Large intestine (tissue), 3 donors: ENCODE data around the gene SPPL3. TPM values are rescaled to one million over a fixed set of nuclear protein-coding genes. Genes with fewer than 3 reads are reported as not detected.
A peak's percentile ranks its signal among the peaks of the same experiment; 100 is the strongest.

Experiments
- DNase-seq, 2 donors: peaks; one replicate each; pipeline versions ENCODE4 v3.0.0 to v3.0.0-alpha.2; 2013
- H3K27ac ChIP-seq: one replicate; pipeline ENCODE4 v1.5.1; 2013; ENCODE audit warnings: low read length
- H3K27me3 ChIP-seq: 2 replicates; pipeline ENCODE4 v1.6.1; 2013; ENCODE audit warnings: low read length; ENCODE audit not compliant: control insufficient read depth, insufficient read depth
- H3K36me3 ChIP-seq: 2 replicates; pipeline ENCODE4 v1.6.1; 2013; ENCODE audit warnings: low read length; ENCODE audit not compliant: control insufficient read depth, insufficient read depth
- H3K4me1 ChIP-seq: one replicate; pipeline ENCODE4 v1.6.1; 2013; ENCODE audit warnings: low read length; ENCODE audit not compliant: control insufficient read depth, insufficient read depth
- H3K4me3 ChIP-seq: one replicate; pipeline ENCODE4 v1.5.1; 2013; ENCODE audit warnings: low read length
- H3K9me3 ChIP-seq: one replicate; pipeline ENCODE4 v1.6.1; 2013; ENCODE audit warnings: mild to moderate bottlenecking, low read depth, low read length, moderate library complexity; ENCODE audit not compliant: control insufficient read depth
- whole genome bisulfite sequencing: methylation state at CpG from one replicate; pipeline ENCODE4 v1.1.5; 2013; ENCODE audit warnings: low lambda C conversion rate; ENCODE audit not compliant: insufficient coverage; 5-methylcytosine and 5-hydroxymethylcytosine counted together
- polyA plus RNA-seq: library from polyadenylated mRNA; unstranded; fragments of 120-200 nt; gene quantifications from one replicate; pipeline ENCODE4 v1.2.1, GENCODE V29; 2013

The SPPL3 gene
- polyA plus RNA-seq, 1 donor, result 48.1 TPM

- no peak overlapping the region for H3K27ac ChIP-seq
- peaks cover 17% of the 10 kb centered on the region for H3K4me1 ChIP-seq
- no peaks in the 10 kb centered on the region for H3K27me3 ChIP-seq
- no CpG with 5 or more reads among the region's 9 CpGs for WGBS
- peaks cover 76% of the 10 kb centered on the region for H3K36me3 ChIP-seq
- H3K9me3 ChIP-seq, result no peaks in the 10 kb centered on the region
- no peak for DNase-seq
- no peak overlapping the region for H3K4me3 ChIP-seq
These were observed 139.3 kb downstream of the SPPL3 start for GRCh38 chr12:120764816-120765215.

GRCh38 chr12:120763250-120763649 is 140.9 kb downstream of the SPPL3 start:
- Histone ChIP-seq H3K4me3 (no peak overlapping the region), H3K9me3 (no peaks in the 10 kb centered on the region), H3K27me3 (no peaks in the 10 kb centered on the region), H3K36me3 (peaks cover 72% of the 10 kb centered on the region), H3K27ac (no peak overlapping the region), H3K4me1 (peaks cover 17% of the 10 kb centered on the region)
- no CpG with 5 or more reads among the region's 3 CpGs for WGBS
- no peak for DNase-seq

DNA sequence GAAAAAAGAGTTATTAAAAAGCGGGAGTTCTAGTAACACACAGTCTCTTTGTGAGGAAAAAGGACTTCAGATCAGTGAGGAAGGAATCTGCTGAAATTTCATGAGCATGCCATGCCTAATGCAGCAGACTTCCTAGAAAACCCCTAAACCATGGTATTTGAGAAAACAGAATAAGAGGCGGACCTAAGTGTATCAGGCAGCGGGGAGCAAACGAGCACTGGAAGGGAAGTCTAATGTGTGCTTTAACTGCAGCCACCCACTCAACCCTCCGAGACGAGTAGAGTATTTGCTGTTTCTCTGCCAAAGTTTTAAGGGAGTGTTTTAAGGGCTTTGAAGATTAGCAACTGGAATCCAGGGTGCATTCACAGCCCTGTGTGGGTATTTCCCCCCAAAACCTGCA is 142.1 kb downstream of the SPPL3 start:
- Histone ChIP-seq H3K9me3 (no peaks in the 10 kb centered on the region), H3K27ac (peak overlapping the region; percentile 59), H3K27me3 (no peaks in the 10 kb centered on the region), H3K4me3 (no peak overlapping the region), H3K36me3 (peaks cover 63% of the 10 kb centered on the region), H3K4me1 (peaks cover 17% of the 10 kb centered on the region)
- DNase-seq, result no peak
- no CpG with 5 or more reads among the region's 6 CpGs for WGBS

- H3K27me3 ChIP-seq, result no peaks in the 10 kb centered on the region
- DNase-seq, result peak; percentile 56 to 66
- peaks cover 57% of the 10 kb centered on the region for H3K36me3 ChIP-seq
- H3K4me1 ChIP-seq, result peaks cover 14% of the 10 kb centered on the region
- no CpG with 5 or more reads among the region's 9 CpGs for WGBS
- no peaks in the 10 kb centered on the region for H3K9me3 ChIP-seq
- no peak overlapping the region for H3K4me3 ChIP-seq
- H3K27ac ChIP-seq, result peak overlapping the region; percentile 59
These were observed 142.6 kb downstream of the SPPL3 start for GRCh38 chr12:120761519-120761934.

GRCh38 chr12:120760349-120761254 is 143.6 kb downstream of the SPPL3 start:
- Histone ChIP-seq H3K4me1 (peaks cover 6% of the 10 kb centered on the region), H3K9me3 (no peaks in the 10 kb centered on the region), H3K27me3 (no peaks in the 10 kb centered on the region), H3K27ac (peak overlapping the region; percentile 52), H3K4me3 (no peak overlapping the region), H3K36me3 (peaks cover 50% of the 10 kb centered on the region)
- 100% methylated on average over 3 of the region's 21 CpGs for WGBS
- DNase-seq, result no peak

DNA sequence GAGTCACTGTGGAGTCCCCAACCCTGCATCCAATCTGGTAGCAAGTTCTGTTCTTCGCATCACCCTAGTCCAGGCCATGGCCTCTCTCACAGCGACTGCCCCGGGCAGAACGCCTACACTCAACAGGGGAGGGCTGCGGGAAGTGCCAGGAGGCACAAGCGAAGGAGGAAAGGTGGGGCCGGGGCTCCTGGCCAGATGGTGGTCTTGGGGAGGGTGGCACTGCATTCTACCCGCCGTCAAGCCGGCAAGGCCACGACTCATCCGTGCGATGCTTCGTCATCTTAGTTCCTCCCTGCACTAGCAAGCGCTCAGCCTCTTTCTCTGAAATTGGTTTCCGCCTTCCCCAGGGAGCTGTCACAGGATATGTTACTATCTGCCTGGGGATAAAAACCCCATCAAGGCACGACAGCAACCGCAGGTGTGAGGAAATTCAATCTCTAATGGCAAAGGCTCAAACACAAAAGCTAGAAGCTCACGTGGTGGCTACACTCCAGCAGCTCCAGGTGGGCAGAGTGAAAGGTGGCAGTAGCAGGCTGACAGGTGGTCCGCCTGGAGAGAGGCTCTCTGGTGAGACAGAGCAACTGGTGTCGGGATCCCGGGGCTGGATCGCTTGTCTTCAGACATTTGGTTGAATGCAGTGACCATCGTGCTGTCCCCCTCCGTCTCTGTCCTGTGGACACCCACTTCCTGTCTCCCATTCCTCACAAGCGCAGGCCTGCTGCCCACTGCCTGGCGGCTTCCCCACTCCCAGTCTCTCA is 144.4 kb downstream of the SPPL3 start:
- Histone ChIP-seq H3K9me3 (peaks cover 5% of the 10 kb centered on the region), H3K27ac (no peak overlapping the region), H3K4me3 (no peak overlapping the region), H3K27me3 (no peaks in the 10 kb centered on the region), H3K4me1 (no peaks in the 10 kb centered on the region), H3K36me3 (peaks cover 41% of the 10 kb centered on the region)
- WGBS, result no CpG with 5 or more reads among the region's 27 CpGs
- DNase-seq, result no peak

DNA sequence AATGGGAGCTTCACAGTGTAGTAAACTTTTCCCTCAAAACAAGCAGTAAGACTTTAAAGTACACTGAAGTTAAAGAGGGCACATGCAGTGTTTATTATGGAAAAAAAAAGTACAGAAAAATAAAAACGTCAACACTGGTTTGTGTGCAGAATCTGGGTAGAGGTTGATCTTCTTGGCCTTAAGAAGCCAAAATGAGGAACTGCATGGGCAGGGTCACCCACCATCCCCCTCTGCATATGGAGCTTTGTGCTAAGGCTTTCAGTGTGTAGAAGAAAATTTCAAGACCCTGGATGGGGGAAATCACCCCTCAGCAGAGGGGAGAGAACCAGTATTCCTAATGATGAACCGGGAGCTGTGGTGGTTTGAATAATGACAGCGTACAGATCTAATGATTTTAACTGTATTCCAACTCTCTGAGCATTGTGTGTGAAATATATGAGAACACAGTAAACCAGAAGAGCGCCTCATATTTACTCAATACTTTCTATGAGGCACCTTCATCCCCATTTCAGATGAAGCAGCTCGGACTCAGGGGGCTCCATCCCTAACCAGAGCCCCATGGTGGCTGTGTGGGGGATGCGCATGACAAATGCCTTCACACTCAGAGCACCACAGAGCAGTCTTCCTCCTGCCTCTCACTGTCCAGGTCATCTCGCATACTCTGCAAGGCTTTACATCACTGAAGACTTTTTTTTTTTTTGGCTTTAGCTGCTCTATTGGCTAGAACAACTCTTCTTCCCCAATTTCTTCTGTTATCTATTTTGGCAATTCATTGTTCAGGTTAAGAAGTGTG is 145.2 kb downstream of the SPPL3 start:
- Histone ChIP-seq H3K36me3 (peaks cover 33% of the 10 kb centered on the region), H3K27ac (no peak overlapping the region), H3K4me3 (no peak overlapping the region), H3K4me1 (no peaks in the 10 kb centered on the region), H3K27me3 (no peaks in the 10 kb centered on the region), H3K9me3 (peaks cover 10% of the 10 kb centered on the region)
- DNase-seq, result no peak
- WGBS, result 86% methylated on average over 1 of the region's 7 CpGs

- Histone ChIP-seq H3K36me3 (peaks cover 23% of the 10 kb centered on the region), H3K9me3 (peaks cover 10% of the 10 kb centered on the region), H3K4me1 (no peaks in the 10 kb centered on the region), H3K27ac (no peak overlapping the region), H3K4me3 (no peak overlapping the region), H3K27me3 (no peaks in the 10 kb centered on the region)
- no CpG with 5 or more reads among the region's 6 CpGs for WGBS
- DNase-seq, result no peak
These were observed 146.2 kb downstream of the SPPL3 start for GRCh38 chr12:120757949-120758348.

GRCh38 chr12:120757226-120757742 is 146.9 kb downstream of the SPPL3 start:
- no peak overlapping the region for H3K27ac ChIP-seq
- H3K4me3 ChIP-seq, result no peak overlapping the region
- no peaks in the 10 kb centered on the region for H3K4me1 ChIP-seq
- H3K36me3 ChIP-seq, result peaks cover 20% of the 10 kb centered on the region
- WGBS, result no CpG with 5 or more reads among the region's 4 CpGs
- peaks cover 10% of the 10 kb centered on the region for H3K9me3 ChIP-seq
- H3K27me3 ChIP-seq, result no peaks in the 10 kb centered on the region
- DNase-seq, result no peak

DNA sequence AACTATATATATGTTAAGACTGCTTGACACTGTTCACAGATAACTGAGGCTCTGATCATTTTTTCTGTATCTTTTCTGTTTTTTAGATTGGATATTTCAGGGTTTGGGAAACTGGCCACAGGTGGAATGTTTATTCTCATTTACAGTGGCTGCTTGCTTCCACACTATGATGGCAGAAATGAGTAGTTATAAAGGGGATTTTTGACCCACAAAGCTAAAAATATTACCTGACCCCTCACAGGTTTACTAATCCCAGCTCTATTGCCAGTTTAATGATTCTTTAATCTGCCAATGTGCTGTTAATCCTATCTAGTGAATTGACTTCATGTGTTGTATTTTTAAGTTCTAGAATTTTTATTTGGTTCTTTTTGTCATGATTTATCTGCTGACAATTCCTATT is 148.9 kb downstream of the SPPL3 start:
- H3K36me3 ChIP-seq, result peaks cover 9% of the 10 kb centered on the region
- DNase-seq, result no peak
- no peaks in the 10 kb centered on the region for H3K27me3 ChIP-seq
- H3K4me1 ChIP-seq, result no peaks in the 10 kb centered on the region
- no peak overlapping the region for H3K4me3 ChIP-seq
- peaks cover 10% of the 10 kb centered on the region for H3K9me3 ChIP-seq
- no peak overlapping the region for H3K27ac ChIP-seq
